Activated CD8-positive, alpha-beta T cell treated with anti-CD3 and anti-CD28 coated beads, Interleukin-2, amount 10 ng/mL, durations not matched to agents 7 days and 5 days (primary cell): ENCODE data around the gene CAP1. TPM values are rescaled to one million over a fixed set of nuclear protein-coding genes. Genes with fewer than 3 reads are reported as not detected.
A peak's percentile ranks its signal among the peaks of the same experiment; 100 is the strongest.
"Not testable (repeated sequence)": the region's sequence is repeated elsewhere in the genome, so short reads cannot be mapped to it uniquely, and the experiment has no call there.

Experiments used
- ATAC-seq: fragments of 150-1000 bp; cut with Tn5 transposase; one replicate; pipeline ENCODE4 v1.10.0; 2021; ENCODE audit warnings: moderate library complexity
- CTCF ChIA-PET: fragments of 350-600 bp; sonication (Branson Sonifier 250); formaldehyde crosslinking; loops from one replicate; lab custom pipeline; 2021; ENCODE audit warnings: antibody characterized with exemption; lab: Charles Lee
- POLR2A ChIA-PET: fragments of 350-600 bp; sonication (Branson Sonifier 250); formaldehyde crosslinking; loops from one replicate; lab custom pipeline; 2021; ENCODE audit warnings: antibody characterized with exemption; lab: Charles Lee
- DNase-seq: peaks from one replicate; pipeline ENCODE4 v3.0.0-alpha.2; 2020
- H3K27ac Mint-ChIP-seq: one replicate; pipeline ENCODE4 v1.8.0; 2021; ENCODE audit warnings: mild to moderate bottlenecking, mixed read lengths
- H3K27me3 Mint-ChIP-seq: one replicate; pipeline ENCODE4 v1.8.0; 2021; ENCODE audit warnings: low read depth, mixed read lengths
- H3K36me3 Mint-ChIP-seq: one replicate; pipeline ENCODE4 v1.8.0; 2021; ENCODE audit warnings: low read depth, mixed read lengths
- H3K4me1 Mint-ChIP-seq: one replicate; pipeline ENCODE4 v1.8.0; 2021; ENCODE audit warnings: low read depth, mixed read lengths
- H3K4me3 Mint-ChIP-seq: one replicate; pipeline ENCODE4 v1.8.0; 2021; ENCODE audit warnings: mild to moderate bottlenecking, mixed read lengths
- H3K9me3 Mint-ChIP-seq: one replicate; pipeline ENCODE4 v1.8.0; 2022; ENCODE audit warnings: mixed read lengths; ENCODE audit not compliant: insufficient read depth
- total RNA-seq, 2 experiments: library from RNA; stranded (reverse); gene quantifications; one replicate each; pipeline ENCODE4 v1.2.3, GENCODE V29; 2021

CAP1 gene
- total RNA-seq: 100 to 1,000 TPM; 805 to 847 TPM

- CTCF ChIA-PET: interaction anchor here (1.1 to 3.1 kb wide), 5 partner anchors 9 to 216 kb away, joined by 3 to 12 read pairs (median 8); no protein-coding TSS in a partner anchor
- Mint-ChIP-seq H3K36me3 (peaks cover 59% of the 10 kb centered on the region), H3K9me3 (no peaks in the 10 kb centered on the region), H3K27me3 (no peaks in the 10 kb centered on the region), H3K4me1 (peaks cover 61% of the 10 kb centered on the region), H3K4me3 (peak within 1 kb of the TSS; percentile 93), H3K27ac (peak within 1 kb of the TSS; percentile 99)
- DNase-seq (peak; percentile 100), ATAC-seq (peak; percentile 89)
- POLR2A ChIA-PET: interaction anchor here (0.7 to 4.7 kb wide), 14 partner anchors 9 to 348 kb away, joined by 3 to 47 read pairs (median 6); partner anchors contain the start of genes MFSD2A, PPIE and ZMPSTE24
Measured at GRCh38 chr1:40040511-40041465, at the start of gene CAP1. CAP1 (plus strand) TSS chr1:40040729; CDS start chr1:40059347, 18,618 bp downstream.

GRCh38 chr1:39992234-39992633 lies 48.3 kb upstream of the CAP1 start:
- CTCF ChIA-PET: no interaction called here
- no peaks in the 10 kb centered on the region for H3K9me3 Mint-ChIP-seq
- H3K36me3 Mint-ChIP-seq: no peaks in the 10 kb centered on the region
- ATAC-seq (no peak), DNase-seq (no peak)
- POLR2A ChIA-PET: no interaction called here
- H3K27ac Mint-ChIP-seq: no peak overlapping the region
- peaks cover 12% of the 10 kb centered on the region for H3K4me1 Mint-ChIP-seq
- H3K4me3 Mint-ChIP-seq: no peak overlapping the region
- no peaks in the 10 kb centered on the region for H3K27me3 Mint-ChIP-seq

- Mint-ChIP-seq H3K9me3 (no peaks in the 10 kb centered on the region), H3K4me1 (peaks cover 12% of the 10 kb centered on the region), H3K4me3 (no peak overlapping the region), H3K27me3 (no peaks in the 10 kb centered on the region), H3K27ac (no peak overlapping the region), H3K36me3 (no peaks in the 10 kb centered on the region)
- POLR2A ChIA-PET: no interaction called here
- DNase-seq: no peak
- no peak for ATAC-seq
- CTCF ChIA-PET: no interaction called here
Measured at GRCh38 chr1:39992888-39993287, 47.6 kb upstream of the CAP1 start.

- peak overlapping the region; percentile 20 for H3K27ac Mint-ChIP-seq
- ChIA-PET CTCF (interaction anchor here (1.4 to 1.7 kb wide), 2 partner anchors 36 to 76 kb away, joined by 5 to 10 read pairs; no protein-coding TSS in a partner anchor), POLR2A (no interaction called here)
- H3K9me3 Mint-ChIP-seq: no peaks in the 10 kb centered on the region
- H3K27me3 Mint-ChIP-seq: no peaks in the 10 kb centered on the region
- peak; percentile 28 for DNase-seq
- no peaks in the 10 kb centered on the region for H3K36me3 Mint-ChIP-seq
- peaks cover 12% of the 10 kb centered on the region for H3K4me1 Mint-ChIP-seq
- ATAC-seq: peak; percentile 70
- H3K4me3 Mint-ChIP-seq: no peak overlapping the region
Measured at GRCh38 chr1:39995973-39996393, 44.5 kb upstream of the CAP1 start.

- peak overlapping the region; percentile 37 for H3K27ac Mint-ChIP-seq
Measured at GRCh38 chr1:39996396-39997004, 44.0 kb upstream of the CAP1 start.

GRCh38 chr1:40001456-40001855 lies 39.1 kb upstream of the CAP1 start:
- no peak for ATAC-seq
- DNase-seq: no peak
- H3K27ac Mint-ChIP-seq: no peak overlapping the region
- POLR2A ChIA-PET: no interaction called here
- H3K9me3 Mint-ChIP-seq: no peaks in the 10 kb centered on the region
- H3K4me1 Mint-ChIP-seq: peaks cover 5% of the 10 kb centered on the region
- no peaks in the 10 kb centered on the region for H3K36me3 Mint-ChIP-seq
- CTCF ChIA-PET: interaction anchor here (0.9 to 1.7 kb wide), 2 partner anchors 31 to 343 kb away, joined by 3 to 7 read pairs; no protein-coding TSS in a partner anchor
- H3K27me3 Mint-ChIP-seq: peaks cover 4% of the 10 kb centered on the region
- H3K4me3 Mint-ChIP-seq: no peak overlapping the region

More at GRCh38 chr1:39996396-39997004, 44.0 kb upstream of the CAP1 start:
- H3K4me1 Mint-ChIP-seq: peaks cover 12% of the 10 kb centered on the region
- ATAC-seq (no peak), DNase-seq (no peak)
- H3K36me3 Mint-ChIP-seq: no peaks in the 10 kb centered on the region
- no peak overlapping the region for H3K4me3 Mint-ChIP-seq
- no peaks in the 10 kb centered on the region for H3K9me3 Mint-ChIP-seq
- POLR2A ChIA-PET: no interaction called here
- CTCF ChIA-PET: interaction anchor here (0.6 to 1.7 kb wide), 3 partner anchors 36 to 94 kb away, joined by 3 to 10 read pairs (median 5); no protein-coding TSS in a partner anchor
- no peaks in the 10 kb centered on the region for H3K27me3 Mint-ChIP-seq

GRCh38 chr1:40003156-40004093 lies 37.1 kb upstream of the CAP1 start:
- Mint-ChIP-seq H3K9me3 (no peaks in the 10 kb centered on the region), H3K27ac (no peak overlapping the region), H3K27me3 (peaks cover 4% of the 10 kb centered on the region), H3K4me3 (no peak overlapping the region), H3K4me1 (peaks cover 2% of the 10 kb centered on the region), H3K36me3 (no peaks in the 10 kb centered on the region)
- DNase-seq (no peak), ATAC-seq (no peak)
- CTCF ChIA-PET: interaction anchor here (1.6 kb wide), 1 partner anchor 29 kb away, joined by 7 read pairs; no protein-coding TSS in a partner anchor
- POLR2A ChIA-PET: no interaction called here

GRCh38 chr1:40004857-40005256 lies 35.7 kb upstream of the CAP1 start:
- Mint-ChIP-seq H3K27ac (no peak overlapping the region), H3K4me3 (no peak overlapping the region), H3K27me3 (peaks cover 4% of the 10 kb centered on the region), H3K4me1 (peaks cover 2% of the 10 kb centered on the region), H3K36me3 (no peaks in the 10 kb centered on the region), H3K9me3 (no peaks in the 10 kb centered on the region)
- DNase-seq (no peak), ATAC-seq (no peak)
- ChIA-PET POLR2A (no interaction called here), CTCF (no interaction called here)

GRCh38 chr1:40007481-40008034 lies 33.0 kb upstream of the CAP1 start:
- H3K9me3 Mint-ChIP-seq, CTCF ChIA-PET, H3K27me3 Mint-ChIP-seq, ATAC-seq, H3K4me1 Mint-ChIP-seq, DNase-seq, H3K36me3 Mint-ChIP-seq, H3K4me3 Mint-ChIP-seq, POLR2A ChIA-PET, H3K27ac Mint-ChIP-seq: not testable (repeated sequence)

- CTCF ChIA-PET: no interaction called here
Measured at GRCh38 chr1:40011198-40011597, 29.3 kb upstream of the CAP1 start.

More at GRCh38 chr1:40011198-40011597, 29.3 kb upstream of the CAP1 start:
- DNase-seq (no peak), ATAC-seq (no peak)
- no peaks in the 10 kb centered on the region for H3K9me3 Mint-ChIP-seq
- H3K27me3 Mint-ChIP-seq: peaks cover 4% of the 10 kb centered on the region
- H3K27ac Mint-ChIP-seq: no peak overlapping the region
- no peaks in the 10 kb centered on the region for H3K36me3 Mint-ChIP-seq
- peaks cover 1% of the 10 kb centered on the region for H3K4me1 Mint-ChIP-seq
- POLR2A ChIA-PET: no interaction called here
- no peak overlapping the region for H3K4me3 Mint-ChIP-seq
